ENCODE measurements around the gene RCSD1.

RCSD1 gene

GRCh38 chr1:167669209-167670124 is 39.4 kb downstream of the RCSD1 start:
- DNase-seq: no peak

GRCh38 chr1:167670563-167670962 is 40.5 kb downstream of the RCSD1 start:
- no peak for DNase-seq

- no peak for DNase-seq
These were observed 41.9 kb downstream of the RCSD1 start for GRCh38 chr1:167671727-167672511.

- DNase-seq: no peak
These were observed 42.8 kb downstream of the RCSD1 start for GRCh38 chr1:167672831-167673230.

- DNase-seq: no peak
These were observed 43.2 kb downstream of the RCSD1 start for GRCh38 chr1:167673265-167673664.

- no peak for DNase-seq
These were observed 44.1 kb downstream of the RCSD1 start for GRCh38 chr1:167674156-167674555.

GRCh38 chr1:167675440-167675839 is 45.4 kb downstream of the RCSD1 start:
- DNase-seq: no peak

GRCh38 chr1:167676205-167676915 is 46.3 kb downstream of the RCSD1 start:
- DNase-seq: no peak

GRCh38 chr1:167676916-167677848 is 47.1 kb downstream of the RCSD1 start:
- DNase-seq: no peak

GRCh38 chr1:167678422-167678821 is 48.4 kb downstream of the RCSD1 start:
- DNase-seq: no peak

GRCh38 chr1:167678838-167679237 is 48.8 kb downstream of the RCSD1 start:
- no peak for DNase-seq

GRCh38 chr1:167679714-167680113 is 49.7 kb downstream of the RCSD1 start:
- no peak for DNase-seq

GRCh38 chr1:167681024-167681423 is 51.0 kb downstream of the RCSD1 start:
- no peak for DNase-seq

- no peak for DNase-seq
These were observed 51.5 kb downstream of the RCSD1 start for GRCh38 chr1:167681451-167682098.

- no peak for DNase-seq
These were observed 53.2 kb downstream of the RCSD1 start for GRCh38 chr1:167683226-167683625.

- DNase-seq: no peak
These were observed 53.8 kb downstream of the RCSD1 start for GRCh38 chr1:167683641-167684502.

GRCh38 chr1:167685844-167686243 is 55.8 kb downstream of the RCSD1 start:
- no peak for DNase-seq

GRCh38 chr1:167687919-167688519 is 58.0 kb downstream of the RCSD1 start:
- DNase-seq: peak; percentile 50

GRCh38 chr1:167689567-167689920 is 59.5 kb downstream of the RCSD1 start:
- no peak for DNase-seq

- no peak for DNase-seq
These were observed 60.0 kb downstream of the RCSD1 start for GRCh38 chr1:167690053-167690452.
